Measurements from ENCODE around the gene TAL1.

DNA sequence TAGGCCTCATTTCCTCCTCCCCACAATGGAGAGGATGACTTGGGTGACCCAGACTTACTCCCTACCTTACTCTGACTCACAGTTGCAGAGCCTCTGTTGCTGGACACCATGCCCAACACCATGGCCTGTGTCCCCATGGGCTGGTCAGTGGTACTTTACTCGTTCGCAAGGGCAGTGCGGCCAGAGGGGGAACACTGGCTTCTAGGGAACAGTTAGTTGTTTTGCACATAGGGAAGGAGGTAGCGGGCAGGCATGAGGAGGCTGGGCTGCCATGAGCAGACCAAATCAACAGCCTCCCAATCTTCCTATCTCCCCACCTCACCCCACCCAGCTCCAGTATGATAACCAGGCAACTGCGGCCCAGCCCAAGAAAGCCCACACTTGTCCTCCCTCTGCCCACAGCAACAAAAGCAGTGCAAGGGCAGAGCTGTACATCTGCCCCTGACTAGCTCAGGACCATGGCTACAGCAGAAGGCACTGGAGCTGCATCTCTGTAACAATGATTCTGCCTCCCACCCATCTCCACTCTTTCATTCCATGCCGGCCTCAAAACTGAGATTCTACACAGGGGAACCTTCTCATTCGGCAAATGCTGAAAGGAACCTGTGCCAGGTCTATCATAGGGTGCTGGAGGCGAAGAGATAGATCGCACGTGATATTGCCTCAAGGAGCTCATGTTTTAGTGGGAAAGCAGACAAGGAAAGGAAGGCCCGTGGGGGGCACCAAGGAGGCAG is 18.6 kb downstream of the TAL1 start:
- TF ChIP-seq, protein P1, sequence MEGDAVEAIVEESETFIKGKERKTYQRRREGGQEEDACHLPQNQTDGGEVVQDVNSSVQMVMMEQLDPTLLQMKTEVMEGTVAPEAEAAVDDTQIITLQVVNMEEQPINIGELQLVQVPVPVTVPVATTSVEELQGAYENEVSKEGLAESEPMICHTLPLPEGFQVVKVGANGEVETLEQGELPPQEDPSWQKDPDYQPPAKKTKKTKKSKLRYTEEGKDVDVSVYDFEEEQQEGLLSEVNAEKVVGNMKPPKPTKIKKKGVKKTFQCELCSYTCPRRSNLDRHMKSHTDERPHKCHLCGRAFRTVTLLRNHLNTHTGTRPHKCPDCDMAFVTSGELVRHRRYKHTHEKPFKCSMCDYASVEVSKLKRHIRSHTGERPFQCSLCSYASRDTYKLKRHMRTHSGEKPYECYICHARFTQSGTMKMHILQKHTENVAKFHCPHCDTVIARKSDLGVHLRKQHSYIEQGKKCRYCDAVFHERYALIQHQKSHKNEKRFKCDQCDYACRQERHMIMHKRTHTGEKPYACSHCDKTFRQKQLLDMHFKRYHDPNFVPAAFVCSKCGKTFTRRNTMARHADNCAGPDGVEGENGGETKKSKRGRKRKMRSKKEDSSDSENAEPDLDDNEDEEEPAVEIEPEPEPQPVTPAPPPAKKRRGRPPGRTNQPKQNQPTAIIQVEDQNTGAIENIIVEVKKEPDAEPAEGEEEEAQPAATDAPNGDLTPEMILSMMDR (IDR thresholded peaks at IDR 0.05), result no peak
- TF ChIP-seq POLR2A (IDR thresholded peaks at IDR 0.05) (no peak), EP300 (IDR thresholded peaks at IDR 0.05) (no peak)
